ENCODE measurements around the gene CHP1. TPM values are rescaled to one million over a fixed set of nuclear protein-coding genes. Genes with fewer than 3 reads are reported as not detected.

Gene CHP1
- total RNA-seq, 6 experiments from 2014 or later = 137 to 270 (median 205) TPM

DNA sequence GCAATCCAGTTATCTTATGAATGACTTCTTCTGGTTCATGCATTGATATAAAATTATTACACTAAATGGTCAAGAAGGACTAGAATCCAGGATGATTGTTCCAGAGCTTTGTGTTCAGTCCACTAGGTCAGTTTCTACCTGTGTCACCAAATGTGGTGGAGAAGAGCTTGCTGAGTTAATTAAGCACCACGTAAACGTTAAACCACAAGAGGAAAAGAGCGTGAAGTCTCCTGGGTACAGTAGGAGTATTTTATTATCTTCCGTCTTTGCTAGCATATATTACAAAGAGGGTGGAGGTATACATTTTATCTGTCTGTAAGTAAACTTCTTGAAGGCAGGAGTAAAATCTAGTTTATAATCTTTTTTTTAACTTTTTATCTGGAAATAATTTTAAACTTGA, 23.5 kb downstream of the CHP1 start:
- H3K27me3 ChIP-seq = no peaks in the 10 kb centered on the region
- H3K9me3 ChIP-seq = no peaks in the 10 kb centered on the region
- H3K4me1 ChIP-seq = peaks cover 0 to 55% (median 16%) of the 10 kb centered on the region in 4 donors
- intact Hi-C loops (cut with DNase I) = no loop called here
- no peak overlapping the region for H3K4me3 ChIP-seq
- DNase-seq (no peak), ATAC-seq (no peak)
- TF ChIP-seq POLR2A (IDR thresholded peaks at IDR 0.05) = no peak
- TF ChIP-seq, protein P1, sequence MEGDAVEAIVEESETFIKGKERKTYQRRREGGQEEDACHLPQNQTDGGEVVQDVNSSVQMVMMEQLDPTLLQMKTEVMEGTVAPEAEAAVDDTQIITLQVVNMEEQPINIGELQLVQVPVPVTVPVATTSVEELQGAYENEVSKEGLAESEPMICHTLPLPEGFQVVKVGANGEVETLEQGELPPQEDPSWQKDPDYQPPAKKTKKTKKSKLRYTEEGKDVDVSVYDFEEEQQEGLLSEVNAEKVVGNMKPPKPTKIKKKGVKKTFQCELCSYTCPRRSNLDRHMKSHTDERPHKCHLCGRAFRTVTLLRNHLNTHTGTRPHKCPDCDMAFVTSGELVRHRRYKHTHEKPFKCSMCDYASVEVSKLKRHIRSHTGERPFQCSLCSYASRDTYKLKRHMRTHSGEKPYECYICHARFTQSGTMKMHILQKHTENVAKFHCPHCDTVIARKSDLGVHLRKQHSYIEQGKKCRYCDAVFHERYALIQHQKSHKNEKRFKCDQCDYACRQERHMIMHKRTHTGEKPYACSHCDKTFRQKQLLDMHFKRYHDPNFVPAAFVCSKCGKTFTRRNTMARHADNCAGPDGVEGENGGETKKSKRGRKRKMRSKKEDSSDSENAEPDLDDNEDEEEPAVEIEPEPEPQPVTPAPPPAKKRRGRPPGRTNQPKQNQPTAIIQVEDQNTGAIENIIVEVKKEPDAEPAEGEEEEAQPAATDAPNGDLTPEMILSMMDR (IDR thresholded peaks at IDR 0.05) = no peak
- H3K36me3 ChIP-seq = peaks cover 0 to 31% (median 6%) of the 10 kb centered on the region in 4 donors
- peak overlapping the region in 1 of 3 donors; percentile 93 for H3K27ac ChIP-seq
- 51% methylated on average over 4 of the region's 4 CpGs for WGBS (ENCODE audit: insufficient coverage, low coverage, low lambda C conversion rate, missing lambda C conversion rate)

GRCh38 chr15:41256103-41256502, 25.0 kb downstream of the CHP1 start:
- Histone ChIP-seq H3K4me1 (peaks cover 0 to 70% (median 19%) of the 10 kb centered on the region in 4 donors), H3K9me3 (no peaks in the 10 kb centered on the region), H3K36me3 (peaks cover 0 to 26% (median 6%) of the 10 kb centered on the region in 4 donors), H3K27ac (peak overlapping the region; percentile 39 to 96 (median 93)), H3K27me3 (no peaks in the 10 kb centered on the region), H3K4me3 (peak overlapping the region in 1 of 3 donors; percentile 51)
- ATAC-seq (peak in 3 of 4 donors; percentile 1 to 11 (median 2)), DNase-seq (no peak)
- intact Hi-C loops (cut with DNase I) = no loop called here
- TF ChIP-seq POLR2A (IDR thresholded peaks at IDR 0.05) = no peak
- TF ChIP-seq, protein P1 (IDR thresholded peaks at IDR 0.05) = no peak
- 37% methylated on average over 3 of the region's 3 CpGs for WGBS (ENCODE audit: insufficient coverage, low coverage, low lambda C conversion rate, missing lambda C conversion rate)

GRCh38 chr15:41256577-41257038, 25.5 kb downstream of the CHP1 start:
- ATAC-seq = peak; percentile 32 to 72 (median 56)
- Histone ChIP-seq H3K27ac (peak overlapping the region; percentile 39 to 96 (median 93)), H3K4me3 (peak overlapping the region in 2 of 3 donors; percentile 44 to 51), H3K9me3 (no peaks in the 10 kb centered on the region), H3K36me3 (peaks cover 0 to 22% (median 8%) of the 10 kb centered on the region in 4 donors), H3K4me1 (peaks cover 0 to 75% (median 20%) of the 10 kb centered on the region in 4 donors), H3K27me3 (no peaks in the 10 kb centered on the region)
- peak in 1 of 3 donors; percentile 81 for DNase-seq
- 19% methylated on average over 5 of the region's 5 CpGs for WGBS (ENCODE audit: insufficient coverage, low coverage, low lambda C conversion rate, missing lambda C conversion rate)
- TF ChIP-seq, protein P1 (IDR thresholded peaks at IDR 0.05) = no peak
- no peak for TF ChIP-seq POLR2A (IDR thresholded peaks at IDR 0.05)
- intact Hi-C loops (cut with DNase I) = no loop called here

GRCh38 chr15:41258750-41259471, 27.8 kb downstream of the CHP1 start:
- Histone ChIP-seq H3K27me3 (no peaks in the 10 kb centered on the region), H3K4me3 (peak overlapping the region in 2 of 3 donors; percentile 44 to 51), H3K36me3 (peaks cover 0 to 25% (median 10%) of the 10 kb centered on the region in 4 donors), H3K4me1 (peaks cover 0 to 93% (median 26%) of the 10 kb centered on the region in 4 donors), H3K27ac (peak overlapping the region; percentile 67 to 96 (median 93)), H3K9me3 (no peaks in the 10 kb centered on the region)
- ATAC-seq = peak; percentile 66 to 73 (median 68)
- no peak for TF ChIP-seq POLR2A (IDR thresholded peaks at IDR 0.05)
- TF ChIP-seq, protein P1 (IDR thresholded peaks at IDR 0.05) = no peak
- intact Hi-C loops (cut with DNase I) = no loop called here
- no peak for DNase-seq
- WGBS (ENCODE audit: insufficient coverage, low coverage, low lambda C conversion rate, missing lambda C conversion rate) = 6% methylated on average over 3 of the region's 3 CpGs
